ENCODE results near the gene GUCA2B.

DNA sequence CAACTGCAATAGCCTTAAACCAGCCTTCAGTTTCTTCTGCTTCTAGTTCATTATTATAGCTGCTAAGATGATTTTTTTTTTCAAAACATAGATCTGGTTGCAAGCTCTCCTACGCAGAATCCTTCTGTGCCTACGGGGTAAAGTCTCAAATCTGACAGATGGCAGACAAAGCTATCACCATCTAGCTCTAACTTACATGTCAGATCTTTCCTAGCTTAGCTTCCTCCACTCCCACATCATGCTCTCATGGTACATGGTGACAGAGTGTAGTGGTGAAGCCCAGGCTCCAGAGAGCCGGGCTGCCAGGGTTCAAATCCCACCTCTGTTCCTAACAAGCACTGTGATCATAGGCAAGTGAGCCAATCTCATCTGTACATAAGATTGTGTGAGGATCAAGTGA lies 24.2 kb upstream of the GUCA2B start:
- TF ChIP-seq, protein P1, sequence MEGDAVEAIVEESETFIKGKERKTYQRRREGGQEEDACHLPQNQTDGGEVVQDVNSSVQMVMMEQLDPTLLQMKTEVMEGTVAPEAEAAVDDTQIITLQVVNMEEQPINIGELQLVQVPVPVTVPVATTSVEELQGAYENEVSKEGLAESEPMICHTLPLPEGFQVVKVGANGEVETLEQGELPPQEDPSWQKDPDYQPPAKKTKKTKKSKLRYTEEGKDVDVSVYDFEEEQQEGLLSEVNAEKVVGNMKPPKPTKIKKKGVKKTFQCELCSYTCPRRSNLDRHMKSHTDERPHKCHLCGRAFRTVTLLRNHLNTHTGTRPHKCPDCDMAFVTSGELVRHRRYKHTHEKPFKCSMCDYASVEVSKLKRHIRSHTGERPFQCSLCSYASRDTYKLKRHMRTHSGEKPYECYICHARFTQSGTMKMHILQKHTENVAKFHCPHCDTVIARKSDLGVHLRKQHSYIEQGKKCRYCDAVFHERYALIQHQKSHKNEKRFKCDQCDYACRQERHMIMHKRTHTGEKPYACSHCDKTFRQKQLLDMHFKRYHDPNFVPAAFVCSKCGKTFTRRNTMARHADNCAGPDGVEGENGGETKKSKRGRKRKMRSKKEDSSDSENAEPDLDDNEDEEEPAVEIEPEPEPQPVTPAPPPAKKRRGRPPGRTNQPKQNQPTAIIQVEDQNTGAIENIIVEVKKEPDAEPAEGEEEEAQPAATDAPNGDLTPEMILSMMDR (IDR thresholded peaks at IDR 0.05) = no peak
- TF ChIP-seq POLR2A (IDR thresholded peaks at IDR 0.05) = no peak

Data from stomach (tissue), 4 donors.